Adrenal gland (tissue), 5 donors: ENCODE measurements around the gene M6PR.

ENCODE experiments used
- POLR2A ChIP-seq, 2 donors: fragments of 450-650 bp; IDR thresholded peaks; one replicate each; pipeline ENCODE4 v1.6.1; 2017; ENCODE audit warnings: antibody characterized with exemption in 2 of 2, mild to moderate bottlenecking in 2 of 2, moderate library complexity in 1 of 2
- TF ChIP-seq, protein P1 (sequence below), 6 experiments: fragments of 450-650 bp in 4 of 6; fragments of 200-600 bp in 2 of 6; sonication (generic) in 1 of 6; IDR thresholded peaks; 1 replicate in 5 of 6; 2 replicates in 1 of 6; pipeline versions ENCODE4 v1.5.1 to v1.8.0; 2016 to 2021; ENCODE audit warnings: antibody characterized with exemption in 6 of 6, mild to moderate bottlenecking in 2 of 6, moderate library complexity in 1 of 6
- donor health status: DM: no; HTN: no; CAD: no.

DNA sequence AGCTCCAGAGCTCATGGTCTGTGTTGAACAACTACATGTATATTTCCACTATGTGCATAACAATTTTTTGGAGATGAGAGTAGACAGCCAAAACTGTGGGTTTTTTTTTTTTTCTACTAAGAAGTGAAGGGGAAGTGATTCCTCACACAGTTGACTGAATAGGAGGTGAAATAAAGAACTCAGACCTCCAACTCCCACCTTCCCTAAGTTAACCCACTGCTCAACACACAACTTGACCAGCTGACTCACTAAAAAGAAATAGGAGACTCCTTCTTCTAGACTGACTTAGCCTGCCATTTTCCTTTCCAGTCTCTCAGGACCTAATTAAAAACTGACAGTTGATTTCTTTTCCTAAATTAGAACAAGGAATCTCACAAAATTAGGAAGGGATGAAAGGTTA is 1.7 kb downstream of the M6PR start:
- TF ChIP-seq, protein P1, sequence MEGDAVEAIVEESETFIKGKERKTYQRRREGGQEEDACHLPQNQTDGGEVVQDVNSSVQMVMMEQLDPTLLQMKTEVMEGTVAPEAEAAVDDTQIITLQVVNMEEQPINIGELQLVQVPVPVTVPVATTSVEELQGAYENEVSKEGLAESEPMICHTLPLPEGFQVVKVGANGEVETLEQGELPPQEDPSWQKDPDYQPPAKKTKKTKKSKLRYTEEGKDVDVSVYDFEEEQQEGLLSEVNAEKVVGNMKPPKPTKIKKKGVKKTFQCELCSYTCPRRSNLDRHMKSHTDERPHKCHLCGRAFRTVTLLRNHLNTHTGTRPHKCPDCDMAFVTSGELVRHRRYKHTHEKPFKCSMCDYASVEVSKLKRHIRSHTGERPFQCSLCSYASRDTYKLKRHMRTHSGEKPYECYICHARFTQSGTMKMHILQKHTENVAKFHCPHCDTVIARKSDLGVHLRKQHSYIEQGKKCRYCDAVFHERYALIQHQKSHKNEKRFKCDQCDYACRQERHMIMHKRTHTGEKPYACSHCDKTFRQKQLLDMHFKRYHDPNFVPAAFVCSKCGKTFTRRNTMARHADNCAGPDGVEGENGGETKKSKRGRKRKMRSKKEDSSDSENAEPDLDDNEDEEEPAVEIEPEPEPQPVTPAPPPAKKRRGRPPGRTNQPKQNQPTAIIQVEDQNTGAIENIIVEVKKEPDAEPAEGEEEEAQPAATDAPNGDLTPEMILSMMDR (IDR thresholded peaks at IDR 0.05) = no peak
- TF ChIP-seq POLR2A (IDR thresholded peaks at IDR 0.05) = no peak
